Nephron progenitor cell (in vitro differentiated cells): ENCODE data around the gene STXBP5.
A peak's percentile ranks its signal among the peaks of the same experiment; 100 is the strongest.

Experiments used
- DNase-seq: peaks from one replicate; pipeline ENCODE4 v3.0.0; 2021
- H3K27ac Mint-ChIP-seq: 2 replicates; pipeline ENCODE4 v1.8.0; 2021; ENCODE audit warnings: mild to moderate bottlenecking, moderate library complexity, mixed read lengths
- H3K27me3 Mint-ChIP-seq: 2 replicates; pipeline ENCODE4 v1.8.0; 2021; ENCODE audit warnings: mild to moderate bottlenecking, low read depth, mixed read lengths; ENCODE audit not compliant: poor library complexity
- H3K36me3 Mint-ChIP-seq: 2 replicates; pipeline ENCODE4 v1.8.0; 2021; ENCODE audit warnings: low read depth, mixed read lengths
- H3K4me1 Mint-ChIP-seq: 2 replicates; pipeline ENCODE4 v1.8.0; 2021; ENCODE audit warnings: mixed read lengths
- H3K4me3 Mint-ChIP-seq: 2 replicates; pipeline ENCODE4 v1.8.0; 2021; ENCODE audit warnings: mild to moderate bottlenecking, moderate library complexity, mixed read lengths
- H3K9me3 Mint-ChIP-seq: 2 replicates; pipeline ENCODE4 v1.8.0; 2021; ENCODE audit warnings: mild to moderate bottlenecking, moderate library complexity, mixed read lengths
- CTCF ChIP-seq: fragments of 200-600 bp; sonication (generic); IDR thresholded peaks from 2 replicates; pipeline ENCODE4 v1.5.0; 2021; ENCODE audit warnings: antibody characterized with exemption

Gene STXBP5

GRCh38 chr6:147274012-147274411 is 69.8 kb downstream of the STXBP5 start:
- Mint-ChIP-seq H3K4me1 (no peaks in the 10 kb centered on the region), H3K27me3 (peaks cover 4% of the 10 kb centered on the region), H3K27ac (no peak overlapping the region), H3K36me3 (peaks cover 54% of the 10 kb centered on the region), H3K9me3 (peaks cover 5% of the 10 kb centered on the region), H3K4me3 (no peak overlapping the region)
- DNase-seq, result no peak
- TF ChIP-seq CTCF, result no peak

GRCh38 chr6:147274776-147275175 is 70.6 kb downstream of the STXBP5 start:
- peaks cover 9% of the 10 kb centered on the region for H3K9me3 Mint-ChIP-seq
- peaks cover 56% of the 10 kb centered on the region for H3K36me3 Mint-ChIP-seq
- no peaks in the 10 kb centered on the region for H3K4me1 Mint-ChIP-seq
- TF ChIP-seq CTCF, result no peak
- no peak overlapping the region for H3K27ac Mint-ChIP-seq
- no peak for DNase-seq
- peaks cover 4% of the 10 kb centered on the region for H3K27me3 Mint-ChIP-seq
- H3K4me3 Mint-ChIP-seq, result no peak overlapping the region

- no peak overlapping the region for H3K27ac Mint-ChIP-seq
- no peak for DNase-seq
- H3K36me3 Mint-ChIP-seq, result peaks cover 57% of the 10 kb centered on the region
- H3K4me3 Mint-ChIP-seq, result no peak overlapping the region
- peaks cover 24% of the 10 kb centered on the region for H3K4me1 Mint-ChIP-seq
- H3K9me3 Mint-ChIP-seq, result peaks cover 25% of the 10 kb centered on the region
- H3K27me3 Mint-ChIP-seq, result no peaks in the 10 kb centered on the region
- TF ChIP-seq CTCF, result no peak
Measured at GRCh38 chr6:147278891-147279290, 74.7 kb downstream of the STXBP5 start.

- H3K27me3 Mint-ChIP-seq, result no peaks in the 10 kb centered on the region
- TF ChIP-seq CTCF, result no peak
- H3K4me3 Mint-ChIP-seq, result no peak overlapping the region
- no peak for DNase-seq
- H3K27ac Mint-ChIP-seq, result no peak overlapping the region
- peaks cover 25% of the 10 kb centered on the region for H3K9me3 Mint-ChIP-seq
- H3K4me1 Mint-ChIP-seq, result peaks cover 30% of the 10 kb centered on the region
- H3K36me3 Mint-ChIP-seq, result peaks cover 52% of the 10 kb centered on the region
Measured at GRCh38 chr6:147279427-147279826, 75.2 kb downstream of the STXBP5 start.

GRCh38 chr6:147281895-147282565 is 77.8 kb downstream of the STXBP5 start:
- Mint-ChIP-seq H3K27ac (peak overlapping the region; percentile 91), H3K4me3 (no peak overlapping the region), H3K4me1 (peaks cover 40% of the 10 kb centered on the region), H3K9me3 (peaks cover 25% of the 10 kb centered on the region), H3K36me3 (peaks cover 49% of the 10 kb centered on the region), H3K27me3 (no peaks in the 10 kb centered on the region)
- DNase-seq, result no peak
- TF ChIP-seq CTCF, result no peak

- Mint-ChIP-seq H3K27ac (peak overlapping the region; percentile 91), H3K4me3 (no peak overlapping the region), H3K36me3 (peaks cover 45% of the 10 kb centered on the region), H3K9me3 (peaks cover 25% of the 10 kb centered on the region), H3K27me3 (no peaks in the 10 kb centered on the region), H3K4me1 (peaks cover 40% of the 10 kb centered on the region)
- no peak for DNase-seq
- no peak for TF ChIP-seq CTCF
Measured at GRCh38 chr6:147282566-147282959, 78.3 kb downstream of the STXBP5 start.
